ENCODE results near the gene SHC4. TPM values are rescaled to one million over a fixed set of nuclear protein-coding genes. Genes with fewer than 3 reads are reported as not detected.
"Not testable (repeated sequence)": the region's sequence is repeated elsewhere in the genome, so short reads cannot be mapped to it uniquely, and the experiment has no call there.

SHC4 gene
- total RNA-seq, 4 donors from 2014 or later: 1.8 to 2.3 (median 2.1) TPM

DNA sequence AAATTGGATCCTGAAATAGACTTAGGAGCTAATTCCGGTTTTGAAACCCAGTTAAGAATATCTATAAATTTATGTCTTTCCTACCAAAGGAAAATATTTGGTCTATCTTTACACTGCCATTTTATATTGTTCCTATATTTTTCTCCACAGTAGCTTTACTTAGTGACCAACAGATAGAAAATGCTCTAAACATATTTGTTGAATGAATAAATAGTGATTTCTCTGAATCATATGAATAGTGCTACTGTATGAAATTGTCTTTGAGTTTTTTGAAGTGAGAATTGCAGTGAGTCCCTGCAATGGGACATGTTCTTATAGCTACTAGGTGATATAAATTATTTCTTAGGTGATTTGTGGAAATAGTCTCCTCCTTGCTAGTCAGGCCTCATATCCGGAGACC lies 104.3 kb downstream of the SHC4 start:
- intact Hi-C loops (cut with DNase I): no loop called here
- Histone ChIP-seq H3K27me3 (no peaks in the 10 kb centered on the region), H3K4me3 (no peak overlapping the region), H3K4me1 (peaks cover 4 to 26% (median 18%) of the 10 kb centered on the region in 4 donors), H3K27ac (replicated peaks in 1 of 4) (no peak overlapping the region), H3K9me3 (no peaks in the 10 kb centered on the region), H3K36me3 (no peaks in the 10 kb centered on the region)
- TF ChIP-seq POLR2A (IDR thresholded peaks at IDR 0.05; ENCODE audit: low read depth) (no peak), POLR2AphosphoS5 (IDR thresholded peaks at IDR 0.05) (no peak), EP300 (IDR thresholded peaks at IDR 0.05) (no peak)
- TF ChIP-seq, protein P1, sequence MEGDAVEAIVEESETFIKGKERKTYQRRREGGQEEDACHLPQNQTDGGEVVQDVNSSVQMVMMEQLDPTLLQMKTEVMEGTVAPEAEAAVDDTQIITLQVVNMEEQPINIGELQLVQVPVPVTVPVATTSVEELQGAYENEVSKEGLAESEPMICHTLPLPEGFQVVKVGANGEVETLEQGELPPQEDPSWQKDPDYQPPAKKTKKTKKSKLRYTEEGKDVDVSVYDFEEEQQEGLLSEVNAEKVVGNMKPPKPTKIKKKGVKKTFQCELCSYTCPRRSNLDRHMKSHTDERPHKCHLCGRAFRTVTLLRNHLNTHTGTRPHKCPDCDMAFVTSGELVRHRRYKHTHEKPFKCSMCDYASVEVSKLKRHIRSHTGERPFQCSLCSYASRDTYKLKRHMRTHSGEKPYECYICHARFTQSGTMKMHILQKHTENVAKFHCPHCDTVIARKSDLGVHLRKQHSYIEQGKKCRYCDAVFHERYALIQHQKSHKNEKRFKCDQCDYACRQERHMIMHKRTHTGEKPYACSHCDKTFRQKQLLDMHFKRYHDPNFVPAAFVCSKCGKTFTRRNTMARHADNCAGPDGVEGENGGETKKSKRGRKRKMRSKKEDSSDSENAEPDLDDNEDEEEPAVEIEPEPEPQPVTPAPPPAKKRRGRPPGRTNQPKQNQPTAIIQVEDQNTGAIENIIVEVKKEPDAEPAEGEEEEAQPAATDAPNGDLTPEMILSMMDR (IDR thresholded peaks at IDR 0.05): no peak
- DNase-seq (ENCODE audit: extremely low spot score): no peak
- WGBS: 83% methylated on average over 2 of the region's 2 CpGs

DNA sequence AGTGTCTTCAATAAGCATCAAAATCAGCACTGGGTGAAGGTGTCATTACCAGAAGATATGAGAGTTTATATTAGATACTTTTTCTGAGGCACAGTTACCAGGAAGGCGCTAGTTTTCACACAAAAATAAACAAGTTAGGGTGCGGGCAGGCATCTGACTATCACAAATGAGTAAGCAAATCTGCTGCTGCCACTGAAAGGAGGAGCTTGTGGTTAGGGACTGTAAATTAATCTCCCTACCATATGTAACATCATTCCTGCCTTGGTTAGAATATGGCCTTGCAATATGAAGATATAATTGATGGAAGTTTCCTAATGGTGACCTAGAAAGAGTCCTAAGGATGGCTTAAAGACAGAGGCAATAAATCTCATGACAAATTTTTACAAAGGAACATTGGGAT lies 105.3 kb downstream of the SHC4 start:
- Histone ChIP-seq H3K4me3 (no peak overlapping the region), H3K27me3 (no peaks in the 10 kb centered on the region), H3K4me1 (peaks cover 4 to 26% (median 18%) of the 10 kb centered on the region in 4 donors), H3K9me3 (no peaks in the 10 kb centered on the region), H3K36me3 (no peaks in the 10 kb centered on the region), H3K27ac (replicated peaks in 1 of 4) (no peak overlapping the region)
- no peak for DNase-seq (ENCODE audit: extremely low spot score)
- TF ChIP-seq POLR2A (IDR thresholded peaks at IDR 0.05; ENCODE audit: low read depth): no peak
- no peak for TF ChIP-seq POLR2AphosphoS5 (IDR thresholded peaks at IDR 0.05)
- no peak for TF ChIP-seq EP300 (IDR thresholded peaks at IDR 0.05)
- TF ChIP-seq, protein P1 (IDR thresholded peaks at IDR 0.05): no peak
- WGBS: 75% methylated on average over 2 of the region's 2 CpGs
- intact Hi-C loops (cut with DNase I): no loop called here

DNA sequence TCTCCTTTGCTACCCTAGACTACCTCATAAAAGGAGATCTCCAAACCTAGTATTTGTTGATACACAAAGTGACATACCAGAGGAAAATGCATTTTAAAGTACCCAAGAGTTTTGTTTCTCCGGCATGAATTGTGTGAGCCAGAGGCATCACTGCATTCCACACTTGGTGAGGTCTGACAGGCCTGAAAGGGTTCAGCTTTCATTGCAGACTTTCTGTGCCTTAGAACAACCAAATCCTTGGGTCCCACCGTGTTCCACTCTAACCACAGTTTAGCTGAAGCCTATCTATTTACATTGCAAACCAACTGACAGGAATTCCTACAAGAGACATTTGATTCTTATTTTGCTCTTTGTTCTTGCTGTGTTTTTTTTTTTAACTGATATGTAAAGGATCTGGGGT lies 106.8 kb downstream of the SHC4 start:
- Histone ChIP-seq H3K4me3 (no peak overlapping the region), H3K36me3 (no peaks in the 10 kb centered on the region), H3K27ac (replicated peaks in 1 of 4) (peak overlapping the region in 3 of 4 donors; percentile 7 to 23 (median 16)), H3K4me1 (peaks cover 4 to 26% (median 18%) of the 10 kb centered on the region in 4 donors), H3K27me3 (no peaks in the 10 kb centered on the region), H3K9me3 (no peaks in the 10 kb centered on the region)
- intact Hi-C loops (cut with DNase I): no loop called here
- TF ChIP-seq POLR2AphosphoS5 (IDR thresholded peaks at IDR 0.05) (no peak), EP300 (IDR thresholded peaks at IDR 0.05) (no peak), POLR2A (IDR thresholded peaks at IDR 0.05; ENCODE audit: low read depth) (no peak)
- TF ChIP-seq, protein P1 (IDR thresholded peaks at IDR 0.05): no peak
- 33% methylated on average over 2 of the region's 2 CpGs for WGBS
- DNase-seq (ENCODE audit: extremely low spot score): no peak

DNA sequence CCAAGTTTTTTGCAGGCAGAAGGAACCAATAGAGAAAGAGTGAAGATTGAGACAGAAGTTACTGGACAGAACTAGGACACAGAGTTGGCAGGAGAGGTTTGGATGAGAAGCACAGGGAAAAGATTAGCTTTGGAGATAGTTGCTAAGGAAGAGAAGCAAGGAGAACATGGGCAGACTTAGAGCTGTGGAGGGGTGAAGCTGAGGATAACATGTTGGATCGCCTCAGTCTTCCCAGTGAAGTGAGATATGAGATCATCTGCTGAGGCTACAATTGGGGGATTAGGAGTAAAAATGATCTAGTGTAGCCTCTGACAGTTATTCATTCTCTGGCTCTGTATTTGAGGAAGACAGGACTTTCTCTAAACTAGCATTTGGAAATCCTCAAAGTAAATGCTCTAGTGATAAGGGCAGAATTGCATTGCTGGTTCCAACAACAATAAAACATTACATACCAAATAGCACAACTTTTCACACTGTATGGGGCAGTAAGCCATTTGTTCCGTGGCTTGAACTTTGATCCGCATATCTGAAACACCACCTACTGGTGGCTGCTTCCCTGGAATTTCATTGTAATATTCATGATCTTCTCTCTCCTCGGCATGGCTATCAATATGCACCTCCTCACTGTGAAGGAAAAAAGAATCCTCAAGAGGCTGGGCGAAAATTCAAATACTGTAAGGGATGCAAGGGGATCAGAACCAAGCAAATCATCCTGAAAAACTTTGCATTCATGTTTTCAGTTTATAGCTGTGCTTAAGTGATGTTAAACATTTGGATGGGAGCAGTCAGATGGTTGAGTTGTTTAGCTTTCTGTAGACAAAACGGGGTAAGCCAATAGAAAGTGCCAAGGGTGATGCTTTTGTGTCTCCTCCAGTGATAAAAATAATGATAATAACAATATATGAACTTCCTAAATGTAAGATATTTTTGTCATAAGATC lies 107.9 kb downstream of the SHC4 start:
- DNase-seq (ENCODE audit: extremely low spot score): no peak
- H3K4me1 ChIP-seq: peaks cover 4 to 26% (median 18%) of the 10 kb centered on the region in 4 donors
- no peaks in the 10 kb centered on the region for H3K36me3 ChIP-seq
- intact Hi-C loops (cut with DNase I): no loop called here
- no peak for TF ChIP-seq POLR2A (IDR thresholded peaks at IDR 0.05; ENCODE audit: low read depth)
- TF ChIP-seq, protein P1 (IDR thresholded peaks at IDR 0.05): peak; percentile 38 to 58 (median 44)
- no peaks in the 10 kb centered on the region for H3K9me3 ChIP-seq
- no peak overlapping the region for H3K4me3 ChIP-seq
- H3K27me3 ChIP-seq: no peaks in the 10 kb centered on the region
- peak overlapping the region in 3 of 4 donors; percentile 32 to 37 (median 37) for H3K27ac ChIP-seq (replicated peaks in 1 of 4)
- 24% methylated on average over 6 of the region's 6 CpGs for WGBS

DNA sequence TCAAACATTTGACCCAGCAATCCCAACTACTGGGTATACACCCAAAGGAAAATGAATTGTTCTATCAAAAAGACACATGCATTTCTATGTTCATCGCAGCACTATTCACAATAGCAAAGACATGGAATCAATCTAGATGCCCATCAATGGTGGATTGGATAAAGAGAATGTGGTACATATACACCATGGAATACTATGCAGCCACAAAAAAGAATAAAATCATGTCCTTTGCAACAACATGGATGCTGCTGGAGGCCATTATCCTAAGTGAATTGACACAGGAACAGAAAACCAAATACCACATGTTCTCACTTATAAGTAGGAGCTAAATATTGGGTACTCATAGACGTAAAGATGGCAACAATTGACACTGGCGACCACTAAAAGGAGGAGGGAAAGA lies 109.3 kb downstream of the SHC4 start:
- H3K27ac ChIP-seq (replicated peaks in 1 of 4); H3K9me3 ChIP-seq; H3K36me3 ChIP-seq; H3K4me3 ChIP-seq; DNase-seq (ENCODE audit: extremely low spot score); H3K27me3 ChIP-seq; intact Hi-C loops (cut with DNase I): not testable (repeated sequence)
- H3K4me1 ChIP-seq: peaks cover 4 to 26% (median 18%) of the 10 kb centered on the region in 4 donors
- 98% methylated on average over 3 of the region's 3 CpGs for WGBS

Measured in esophagus muscularis mucosa (tissue), 4 donors.